HUDEP-2 (cell line): ENCODE data around the gene CLSTN2.

Source experiments
- DNase-seq, 76 experiments: peaks; one replicate each; lab custom pipeline; 2025; ENCODE audit not compliant: unreplicated experiment in 76 of 76; lab: John Stamatoyannopoulos, UW

Gene CLSTN2

DNA sequence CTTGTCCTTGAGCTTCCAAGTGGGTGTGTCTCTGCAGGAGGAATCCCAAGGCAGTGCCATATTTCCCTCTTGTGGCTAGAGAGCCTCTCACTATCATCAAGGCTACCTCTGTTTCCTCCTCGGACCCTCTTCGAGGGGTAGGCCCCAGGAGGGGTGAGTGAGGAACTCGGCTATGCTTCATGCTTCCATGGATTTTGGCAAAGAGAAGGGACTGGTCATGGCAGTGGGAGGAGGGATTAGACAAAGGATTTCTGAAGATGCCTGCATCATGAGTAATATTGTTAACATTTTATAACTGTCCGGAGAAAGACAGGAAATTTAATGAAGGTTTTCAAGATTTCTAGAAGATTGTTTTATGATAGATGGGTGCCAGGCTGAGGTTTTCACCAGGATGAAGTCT, 241.5 kb downstream of the CLSTN2 start:
- DNase-seq = no peak

DNA sequence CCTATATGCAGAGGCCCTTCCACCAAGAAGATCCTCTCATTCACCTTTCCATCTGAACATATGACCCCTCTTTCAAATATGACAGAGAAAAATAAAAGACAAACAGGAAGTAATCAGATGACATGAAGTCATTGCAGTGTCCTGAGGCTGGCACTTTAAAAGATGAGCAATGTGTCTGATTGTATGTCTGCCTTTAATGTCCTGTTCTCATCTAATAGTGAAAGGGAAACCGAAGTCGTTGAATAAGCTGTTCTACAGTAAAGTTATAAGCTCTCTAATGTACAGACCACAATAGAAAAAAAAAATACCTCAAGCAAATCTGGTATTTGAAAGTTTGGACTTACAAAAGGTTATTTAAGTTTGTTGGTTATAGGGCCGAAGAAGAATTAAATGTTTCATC, 243.0 kb downstream of the CLSTN2 start:
- DNase-seq = no peak

GRCh38 chr3:140178482-140178881, 243.5 kb downstream of the CLSTN2 start:
- DNase-seq = no peak

DNA sequence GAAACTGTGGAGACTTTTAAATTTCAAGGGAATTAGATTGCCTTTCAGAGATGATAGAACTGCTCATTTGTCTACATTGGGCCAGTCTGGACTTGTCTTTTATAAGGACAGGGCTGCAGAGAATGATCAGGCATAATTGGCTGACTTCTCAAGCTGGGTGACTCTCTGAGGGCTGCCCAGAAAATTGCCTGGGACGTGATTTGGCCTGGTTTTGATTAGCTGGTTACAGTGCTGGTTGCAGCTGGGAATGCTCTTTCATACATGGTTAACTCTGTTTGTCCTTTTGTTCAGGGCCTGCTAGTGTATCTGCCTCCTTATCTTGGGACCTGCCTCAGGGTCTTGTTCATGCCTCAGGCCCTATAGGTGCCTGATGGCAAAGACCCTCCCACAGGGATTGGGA, 245.6 kb downstream of the CLSTN2 start:
- no peak for DNase-seq

- DNase-seq = no peak
Measured at GRCh38 chr3:140185375-140185774, 250.4 kb downstream of the CLSTN2 start.

DNA sequence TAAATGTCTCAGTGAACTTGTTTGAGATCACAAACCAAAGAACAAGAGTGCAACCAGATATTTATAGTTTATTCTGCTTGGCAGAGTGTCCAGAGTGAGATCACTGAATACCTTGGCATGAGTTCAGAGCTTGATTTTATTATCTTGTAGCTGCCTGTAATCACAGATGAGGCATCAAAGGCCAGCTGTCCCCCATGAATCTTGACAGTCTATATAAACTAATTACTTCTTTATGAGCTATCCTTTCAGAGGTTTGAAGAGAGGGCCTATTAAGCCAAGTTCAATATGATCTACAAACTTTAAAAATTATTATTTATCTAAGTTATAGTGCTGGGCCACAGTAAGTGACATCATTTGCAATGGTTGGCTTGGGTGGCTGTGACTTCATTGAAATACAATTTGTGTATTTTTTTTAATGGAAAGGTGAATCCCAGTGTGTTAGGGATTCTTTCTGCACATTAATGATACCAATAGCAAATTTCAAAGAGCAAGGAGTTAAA, 251.5 kb downstream of the CLSTN2 start:
- no peak for DNase-seq

- DNase-seq = no peak
Measured at GRCh38 chr3:140187028-140187427, 252.0 kb downstream of the CLSTN2 start.

GRCh38 chr3:140187656-140188221, 252.8 kb downstream of the CLSTN2 start:
- DNase-seq = no peak

DNA sequence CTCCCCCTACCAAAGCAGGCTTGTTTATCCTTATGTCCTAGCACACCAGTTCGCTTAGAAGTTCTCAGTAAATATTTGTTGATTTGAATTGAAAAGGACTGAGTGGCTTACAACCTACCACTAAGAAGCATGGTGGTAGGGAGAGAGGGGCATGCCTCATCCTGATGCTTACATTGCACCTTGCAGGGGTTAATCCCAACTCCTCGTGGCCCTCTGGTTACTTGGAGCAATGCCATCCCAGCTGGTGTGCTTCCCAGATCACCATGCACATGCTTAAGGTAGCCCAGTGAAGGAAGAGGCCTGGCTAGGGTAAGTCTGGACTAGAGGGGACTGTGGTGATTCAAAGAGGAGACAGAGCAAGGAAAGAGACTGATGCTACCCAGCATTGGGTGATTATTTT, 253.3 kb downstream of the CLSTN2 start:
- peak in 1 of 76 experiments; percentile 0 for DNase-seq

GRCh38 chr3:140189267-140189666, 254.3 kb downstream of the CLSTN2 start:
- DNase-seq = no peak

DNA sequence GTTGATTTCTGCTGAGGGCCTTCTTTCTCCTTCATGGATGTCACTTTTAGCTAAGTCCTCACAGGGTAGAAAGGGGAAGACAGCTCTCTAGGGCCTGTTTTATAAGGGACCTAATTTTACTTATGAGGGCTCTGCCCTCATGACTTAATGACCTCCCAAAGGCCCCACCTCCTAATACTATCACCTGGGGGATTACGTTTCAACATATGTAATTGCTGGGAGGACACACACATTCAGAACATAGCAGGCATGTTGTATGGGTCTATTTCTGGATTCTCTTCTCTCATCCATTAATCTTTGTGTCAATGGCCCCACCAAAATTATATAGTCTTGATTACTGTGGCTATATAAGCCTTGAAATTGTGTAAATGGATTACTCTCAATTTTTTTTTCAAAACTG, 255.0 kb downstream of the CLSTN2 start:
- DNase-seq = no peak

DNA sequence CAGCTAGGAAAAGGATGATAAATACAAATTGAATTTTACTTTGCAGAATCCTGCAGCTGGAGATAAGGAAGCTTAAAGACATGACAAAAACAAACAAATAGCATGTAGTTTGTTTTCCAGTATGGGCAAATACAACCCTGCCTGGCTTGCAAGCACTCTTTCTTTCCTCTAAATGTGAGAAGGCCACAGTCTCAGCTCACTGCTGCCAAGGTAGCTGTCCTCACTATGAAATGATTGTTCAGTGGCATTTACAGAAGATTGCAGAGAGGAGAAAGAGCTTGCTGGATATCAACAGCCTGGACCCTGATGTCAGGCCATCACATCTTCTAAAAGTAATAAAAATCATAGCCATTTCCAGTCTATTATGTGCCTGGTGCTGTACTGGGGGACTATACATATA, 262.0 kb downstream of the CLSTN2 start:
- no peak for DNase-seq

DNA sequence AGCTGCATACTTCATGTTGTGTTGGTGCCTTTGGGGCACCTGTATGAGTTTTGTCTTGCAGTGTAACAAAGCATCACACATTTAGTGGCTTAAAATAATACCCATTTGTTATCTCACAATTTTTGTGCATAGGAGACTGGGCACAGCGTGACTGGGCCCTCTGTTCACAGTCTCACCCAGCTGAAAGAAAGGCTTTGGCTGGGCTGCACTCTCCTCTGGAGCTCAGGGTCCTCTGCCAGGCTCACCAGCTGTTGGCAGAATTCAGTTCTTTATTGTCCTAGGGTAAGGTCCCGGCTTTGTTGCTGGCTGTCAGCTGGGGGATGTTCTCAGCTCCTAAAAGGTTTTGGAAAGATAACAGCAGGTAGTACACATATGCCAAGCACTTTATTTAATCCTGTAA, 263.3 kb downstream of the CLSTN2 start:
- no peak for DNase-seq

GRCh38 chr3:140199008-140199407, 264.0 kb downstream of the CLSTN2 start:
- no peak for DNase-seq

DNA sequence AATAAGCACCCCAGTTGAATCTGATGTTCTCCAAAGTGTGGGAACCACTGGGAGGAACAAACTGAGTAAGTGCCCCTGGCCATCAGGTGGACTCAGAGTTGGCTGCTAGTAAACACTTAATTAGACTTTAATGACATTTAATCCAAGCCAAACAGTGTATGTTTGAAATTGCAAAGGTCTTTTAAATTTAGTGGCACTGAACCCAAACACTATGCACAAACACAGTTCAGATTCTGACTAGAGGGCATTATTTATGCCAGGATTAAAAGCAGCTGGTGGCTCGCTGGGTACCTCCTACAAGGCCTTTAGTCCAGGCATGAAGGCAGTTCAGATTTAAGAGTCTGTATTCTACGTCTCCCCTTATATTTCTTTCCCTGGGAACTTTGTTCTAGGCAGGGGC, 264.8 kb downstream of the CLSTN2 start:
- no peak for DNase-seq

- no peak for DNase-seq
Measured at GRCh38 chr3:140203510-140203909, 268.5 kb downstream of the CLSTN2 start.

- no peak for DNase-seq
Measured at GRCh38 chr3:140204271-140204984, 269.4 kb downstream of the CLSTN2 start.

- no peak for DNase-seq
Measured at GRCh38 chr3:140205598-140205997, 270.6 kb downstream of the CLSTN2 start.

DNA sequence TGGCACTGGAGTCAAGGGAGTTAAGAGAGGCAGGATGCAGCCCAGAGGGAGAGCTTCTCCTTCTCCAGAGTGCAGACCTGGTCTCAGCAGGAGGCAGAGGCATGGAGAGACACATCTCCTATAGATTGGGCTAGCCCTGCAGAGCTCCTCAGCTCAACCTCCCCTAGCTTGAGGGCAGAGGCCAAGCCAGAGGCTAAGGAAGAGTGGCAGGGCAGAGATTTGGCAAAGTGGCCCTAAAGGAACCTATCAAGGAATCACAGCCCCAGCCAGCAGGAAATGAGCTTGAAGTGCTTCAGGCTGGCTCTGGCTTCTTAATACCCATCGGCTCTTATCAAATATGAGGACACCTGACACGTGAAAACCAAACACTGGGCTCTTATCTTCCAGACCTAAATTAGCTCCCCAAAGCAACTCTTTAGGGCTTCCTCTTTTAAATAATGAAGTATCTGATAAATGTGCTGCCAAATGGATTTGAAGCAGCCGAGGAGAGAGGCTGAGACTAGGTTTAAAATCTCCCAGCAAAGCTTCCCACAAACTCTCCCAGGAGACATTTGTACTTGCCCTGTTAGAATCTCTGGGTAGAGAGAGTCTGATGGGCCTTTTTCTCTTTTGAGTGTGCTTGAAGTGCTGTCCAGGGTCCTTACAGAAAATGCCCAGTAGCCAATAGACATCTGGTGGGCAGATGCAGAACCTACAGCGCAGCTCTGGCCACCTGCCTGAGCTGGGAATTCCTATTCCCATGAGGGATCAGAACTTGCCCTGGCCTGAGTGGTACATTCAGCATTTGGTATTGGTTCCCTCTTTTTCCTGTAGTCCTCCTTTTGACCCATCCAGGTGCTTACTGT, 271.4 kb downstream of the CLSTN2 start:
- peak in 1 of 76 experiments; percentile 0 for DNase-seq

DNA sequence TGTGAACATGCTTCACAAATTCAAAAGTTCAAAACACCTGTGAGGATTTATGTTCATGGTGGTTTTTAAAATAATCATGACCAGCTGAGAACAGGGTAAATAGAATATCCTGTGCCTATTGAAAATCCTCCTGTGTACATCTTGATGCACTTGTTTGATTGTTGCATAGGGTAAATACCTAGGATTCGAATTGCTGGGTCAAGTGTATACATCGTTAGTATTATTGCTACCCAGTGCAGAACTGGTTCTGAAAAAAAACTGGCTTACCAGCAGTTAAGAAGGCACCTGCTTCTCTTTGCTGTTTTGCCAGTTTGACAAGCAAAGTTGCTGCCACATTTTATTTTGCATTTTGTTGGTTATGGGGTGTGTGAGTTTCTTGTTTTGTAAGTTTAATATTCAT, 272.6 kb downstream of the CLSTN2 start:
- no peak for DNase-seq

- peak in 5 of 76 experiments; percentile 0 to 7 (median 5) for DNase-seq
Measured at GRCh38 chr3:140216249-140216648, 281.3 kb downstream of the CLSTN2 start.

DNA sequence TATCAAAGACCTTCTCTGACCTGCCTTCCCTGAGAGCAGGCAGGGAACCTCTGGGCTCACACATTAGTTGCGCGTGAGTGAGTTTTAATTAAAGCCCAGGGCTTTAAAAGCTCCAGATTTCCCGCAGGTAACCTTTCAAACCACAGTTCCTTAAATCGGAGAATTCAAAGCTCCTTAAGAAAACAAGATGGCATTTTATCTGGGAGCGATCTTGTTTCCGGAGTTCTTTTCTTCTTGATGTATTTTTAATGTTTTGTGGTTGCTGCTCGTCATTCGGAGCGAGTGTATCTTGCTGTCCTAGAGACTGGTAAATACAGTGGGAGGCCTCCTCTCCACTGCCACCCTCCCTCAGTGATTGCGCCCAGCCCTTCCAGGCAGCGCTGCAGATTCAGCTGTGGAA, 284.3 kb downstream of the CLSTN2 start:
- no peak for DNase-seq
